ENCODE results near the gene STAC.

The STAC gene

DNA sequence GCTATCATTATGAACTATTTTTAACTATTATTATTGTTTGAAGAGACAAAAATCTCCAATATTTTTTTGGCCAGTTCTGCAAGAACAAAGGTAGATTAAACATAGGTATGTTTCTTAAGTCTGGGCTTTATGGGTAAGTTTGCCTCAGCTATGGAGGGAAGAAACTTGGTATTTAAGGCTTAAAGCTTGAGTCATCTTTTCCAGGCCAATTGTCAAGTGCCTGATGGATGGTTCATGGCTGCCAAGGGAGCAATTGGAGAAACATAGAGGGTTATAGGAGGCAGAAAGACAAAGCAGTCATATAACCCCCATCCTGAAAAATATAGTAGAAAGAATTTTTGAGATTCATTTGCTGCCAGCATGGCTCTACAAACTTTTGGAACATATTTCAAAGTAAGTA, 7.2 kb upstream of the STAC start:
- Histone ChIP-seq H3K27ac (ENCODE audit: poor library complexity, severe bottlenecking) (peak overlapping the region; percentile 85), H3K9me3 (ENCODE audit: severe bottlenecking) (no peaks in the 10 kb centered on the region), H3K36me3 (ENCODE audit: low read depth) (no peaks in the 10 kb centered on the region), H3K4me3 (ENCODE audit: severe bottlenecking) (no peak overlapping the region), H3K4me1 (ENCODE audit: insufficient read depth, poor library complexity, severe bottlenecking) (peaks cover 17% of the 10 kb centered on the region), H3K27me3 (ENCODE audit: insufficient read depth, poor library complexity, severe bottlenecking) (no peaks in the 10 kb centered on the region)
- DNase-seq (ENCODE audit: low spot score) (no peak), ATAC-seq (ENCODE audit: low read depth) (peak; percentile 71)
- TF ChIP-seq, protein P1, sequence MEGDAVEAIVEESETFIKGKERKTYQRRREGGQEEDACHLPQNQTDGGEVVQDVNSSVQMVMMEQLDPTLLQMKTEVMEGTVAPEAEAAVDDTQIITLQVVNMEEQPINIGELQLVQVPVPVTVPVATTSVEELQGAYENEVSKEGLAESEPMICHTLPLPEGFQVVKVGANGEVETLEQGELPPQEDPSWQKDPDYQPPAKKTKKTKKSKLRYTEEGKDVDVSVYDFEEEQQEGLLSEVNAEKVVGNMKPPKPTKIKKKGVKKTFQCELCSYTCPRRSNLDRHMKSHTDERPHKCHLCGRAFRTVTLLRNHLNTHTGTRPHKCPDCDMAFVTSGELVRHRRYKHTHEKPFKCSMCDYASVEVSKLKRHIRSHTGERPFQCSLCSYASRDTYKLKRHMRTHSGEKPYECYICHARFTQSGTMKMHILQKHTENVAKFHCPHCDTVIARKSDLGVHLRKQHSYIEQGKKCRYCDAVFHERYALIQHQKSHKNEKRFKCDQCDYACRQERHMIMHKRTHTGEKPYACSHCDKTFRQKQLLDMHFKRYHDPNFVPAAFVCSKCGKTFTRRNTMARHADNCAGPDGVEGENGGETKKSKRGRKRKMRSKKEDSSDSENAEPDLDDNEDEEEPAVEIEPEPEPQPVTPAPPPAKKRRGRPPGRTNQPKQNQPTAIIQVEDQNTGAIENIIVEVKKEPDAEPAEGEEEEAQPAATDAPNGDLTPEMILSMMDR (IDR thresholded peaks at IDR 0.05; ENCODE audit: poor library complexity, severe bottlenecking) = no peak

DNA sequence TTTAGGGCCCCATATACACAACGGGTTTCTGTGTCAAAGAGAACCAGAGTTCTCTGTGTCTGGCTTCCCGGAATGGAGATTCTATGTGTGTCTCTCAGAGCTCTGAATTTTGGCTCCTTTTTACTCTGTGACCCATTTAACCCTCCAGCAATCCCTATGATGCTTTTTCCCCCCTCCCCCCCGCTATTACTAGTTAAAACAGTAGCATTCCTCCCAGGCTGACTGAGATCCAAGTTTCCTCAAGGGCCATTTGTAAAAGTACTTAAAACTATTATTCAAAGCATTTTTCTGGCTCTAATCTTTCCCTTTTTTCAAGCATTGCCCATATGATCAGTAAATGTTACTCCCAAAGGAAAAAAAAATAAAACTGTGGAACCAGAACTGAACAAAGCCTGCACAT, 6.6 kb upstream of the STAC start:
- Histone ChIP-seq H3K27me3 (ENCODE audit: insufficient read depth, poor library complexity, severe bottlenecking) (no peaks in the 10 kb centered on the region), H3K4me3 (ENCODE audit: severe bottlenecking) (no peak overlapping the region), H3K4me1 (ENCODE audit: insufficient read depth, poor library complexity, severe bottlenecking) (peaks cover 17% of the 10 kb centered on the region), H3K27ac (ENCODE audit: poor library complexity, severe bottlenecking) (peak overlapping the region; percentile 85), H3K36me3 (ENCODE audit: low read depth) (no peaks in the 10 kb centered on the region), H3K9me3 (ENCODE audit: severe bottlenecking) (no peaks in the 10 kb centered on the region)
- ATAC-seq (ENCODE audit: low read depth) = no peak
- TF ChIP-seq, protein P1 (IDR thresholded peaks at IDR 0.05; ENCODE audit: poor library complexity, severe bottlenecking) = no peak
- no peak for DNase-seq (ENCODE audit: low spot score)

DNA sequence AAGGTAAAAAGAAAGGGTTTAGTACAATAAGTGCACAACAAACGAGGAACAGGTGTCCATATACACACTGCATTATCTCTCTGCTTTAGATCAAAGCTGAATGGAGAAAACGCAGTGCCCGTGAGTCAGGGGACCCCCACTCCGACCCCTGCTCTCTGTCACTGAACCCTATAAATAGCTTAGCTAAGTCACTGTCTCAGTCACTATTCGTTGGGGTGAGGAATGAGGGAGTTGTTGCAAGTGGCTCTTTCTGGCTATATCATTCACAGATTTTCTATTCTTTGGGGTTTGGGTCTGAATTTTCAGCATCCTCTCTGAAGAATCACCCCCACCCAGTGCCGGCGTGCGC, 458 bp upstream of the STAC start:
- no peak for DNase-seq (ENCODE audit: low spot score)
- Histone ChIP-seq H3K27ac (ENCODE audit: poor library complexity, severe bottlenecking) (no peak overlapping the region), H3K4me3 (ENCODE audit: severe bottlenecking) (peak overlapping the region; percentile 46), H3K27me3 (ENCODE audit: insufficient read depth, poor library complexity, severe bottlenecking) (no peaks in the 10 kb centered on the region), H3K4me1 (ENCODE audit: insufficient read depth, poor library complexity, severe bottlenecking) (no peaks in the 10 kb centered on the region), H3K36me3 (ENCODE audit: low read depth) (no peaks in the 10 kb centered on the region), H3K9me3 (ENCODE audit: severe bottlenecking) (no peaks in the 10 kb centered on the region)
- ATAC-seq (ENCODE audit: low read depth) = no peak
- TF ChIP-seq, protein P1 (IDR thresholded peaks at IDR 0.05; ENCODE audit: poor library complexity, severe bottlenecking) = no peak

DNA sequence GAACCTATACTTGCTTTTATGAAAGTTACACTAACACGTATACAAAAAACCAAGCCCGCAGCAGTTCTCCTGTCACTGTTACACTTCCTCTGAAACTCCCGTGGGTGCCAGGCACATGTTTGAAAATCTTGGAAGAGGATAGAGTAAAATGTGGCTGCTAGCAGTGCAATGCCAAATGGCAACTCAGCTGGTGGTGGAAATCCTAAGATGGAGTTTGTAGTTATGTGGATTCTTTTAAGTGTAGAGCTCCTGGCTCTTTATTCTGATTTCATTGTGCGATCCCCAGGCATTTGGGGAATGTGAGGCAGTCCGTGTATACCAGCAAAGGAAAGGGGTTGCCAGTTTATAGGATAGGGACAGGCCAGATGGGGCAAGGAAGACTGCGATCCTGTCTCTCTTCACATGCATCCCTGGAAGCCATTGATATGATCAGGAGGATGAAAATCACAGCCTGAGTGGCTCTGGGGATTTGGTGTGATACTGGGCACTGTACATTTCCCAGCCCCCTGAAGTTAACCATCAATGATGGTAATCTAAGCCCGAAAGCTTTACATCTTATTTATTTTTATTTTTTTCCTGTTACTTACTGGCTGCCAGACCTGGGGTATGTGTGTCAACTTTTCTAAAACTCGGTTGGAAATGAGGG, 1.1 kb downstream of the STAC start:
- Histone ChIP-seq H3K9me3 (ENCODE audit: severe bottlenecking) (no peaks in the 10 kb centered on the region), H3K4me3 (ENCODE audit: severe bottlenecking) (no peak overlapping the region), H3K36me3 (ENCODE audit: low read depth) (no peaks in the 10 kb centered on the region), H3K27ac (ENCODE audit: poor library complexity, severe bottlenecking) (no peak overlapping the region), H3K27me3 (ENCODE audit: insufficient read depth, poor library complexity, severe bottlenecking) (no peaks in the 10 kb centered on the region), H3K4me1 (ENCODE audit: insufficient read depth, poor library complexity, severe bottlenecking) (no peaks in the 10 kb centered on the region)
- no peak for DNase-seq (ENCODE audit: low spot score)
- TF ChIP-seq, protein P1 (IDR thresholded peaks at IDR 0.05; ENCODE audit: poor library complexity, severe bottlenecking) = no peak
- no peak for ATAC-seq (ENCODE audit: low read depth)

DNA sequence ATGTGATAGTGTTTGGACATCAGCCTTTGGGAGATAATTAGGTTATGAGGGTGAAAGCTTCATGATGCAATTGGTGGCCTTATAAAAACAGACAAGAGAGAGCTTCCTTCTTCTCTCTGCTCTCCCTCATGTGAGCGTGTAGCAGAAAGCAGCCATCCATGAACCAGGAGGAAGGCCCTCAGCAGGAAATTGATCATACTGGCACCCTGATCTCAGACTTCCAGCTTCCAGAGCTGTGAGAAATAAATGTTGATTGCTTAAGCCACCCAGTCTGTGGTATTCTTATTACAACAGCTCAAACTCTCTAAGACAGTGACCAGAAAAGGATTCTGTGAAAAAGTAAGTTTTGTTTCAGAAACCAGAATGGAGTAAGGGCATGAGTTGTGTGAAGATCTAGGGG, 13.3 kb downstream of the STAC start:
- TF ChIP-seq, protein P1 (IDR thresholded peaks at IDR 0.05; ENCODE audit: poor library complexity, severe bottlenecking) = no peak
- H3K4me1 ChIP-seq (ENCODE audit: insufficient read depth, poor library complexity, severe bottlenecking) = no peaks in the 10 kb centered on the region
- H3K9me3 ChIP-seq (ENCODE audit: severe bottlenecking) = peaks cover 3% of the 10 kb centered on the region
- ATAC-seq (ENCODE audit: low read depth) (no peak), DNase-seq (ENCODE audit: low spot score) (no peak)
- no peak overlapping the region for H3K27ac ChIP-seq (ENCODE audit: poor library complexity, severe bottlenecking)
- H3K36me3 ChIP-seq (ENCODE audit: low read depth) = no peaks in the 10 kb centered on the region
- no peak overlapping the region for H3K4me3 ChIP-seq (ENCODE audit: severe bottlenecking)
- H3K27me3 ChIP-seq (ENCODE audit: insufficient read depth, poor library complexity, severe bottlenecking) = no peaks in the 10 kb centered on the region
